ENCODE measurements around the gene JDP2.

Gene JDP2

GRCh38 chr14:75520852-75521251 lies 93.0 kb downstream of the JDP2 start:
- ChIA-PET CTCF (interaction anchor here (0.7 kb wide), 1 partner anchor 665 kb away, joined by 4 read pairs; no protein-coding TSS in a partner anchor), POLR2A (no interaction called here)
- Histone ChIP-seq H3K27ac (ENCODE audit: extremely low read depth, low read depth, low read length) (no peak overlapping the region), H3K9me3 (ENCODE audit: control insufficient read depth, insufficient read depth, low read depth, low read length) (no peaks in the 10 kb centered on the region), H3K4me3 (ENCODE audit: low read depth, low read length) (no peak overlapping the region), H3K36me3 (ENCODE audit: control insufficient read depth in 2 of 2, insufficient read depth in 1 of 2, low read length in 2 of 2) (no peaks in the 10 kb centered on the region), H3K4me1 (ENCODE audit: control insufficient read depth, insufficient read depth, low read length) (no peaks in the 10 kb centered on the region)
- TF ChIP-seq ZNF404 (tag by site-specific recombination; IDR thresholded peaks at IDR 0.05), result no peak
- no peak for TF ChIP-seq ZNF148 (tag by site-specific recombination; IDR thresholded peaks at IDR 0.05; ENCODE audit: borderline replicate concordance)
- TF ChIP-seq ZNF146 (tag by site-specific recombination; IDR thresholded peaks at IDR 0.05), result no peak
- TF ChIP-seq PRDM10 (tag by site-specific recombination; IDR thresholded peaks at IDR 0.05), result no peak

GRCh38 chr14:75521415-75522199 lies 93.8 kb downstream of the JDP2 start:
- Histone ChIP-seq H3K4me1 (ENCODE audit: control insufficient read depth, insufficient read depth, low read length) (no peaks in the 10 kb centered on the region), H3K27ac (ENCODE audit: extremely low read depth, low read depth, low read length) (no peak overlapping the region), H3K4me3 (ENCODE audit: low read depth, low read length) (no peak overlapping the region), H3K9me3 (ENCODE audit: control insufficient read depth, insufficient read depth, low read depth, low read length) (no peaks in the 10 kb centered on the region), H3K36me3 (ENCODE audit: control insufficient read depth in 2 of 2, insufficient read depth in 1 of 2, low read length in 2 of 2) (no peaks in the 10 kb centered on the region)
- ChIA-PET POLR2A (no interaction called here), CTCF (interaction anchor here (0.6 to 0.9 kb wide), 3 partner anchors 39 to 665 kb away, joined by 3 to 4 read pairs (median 3); no protein-coding TSS in a partner anchor)
- TF ChIP-seq ZBTB8A (tag by site-specific recombination; IDR thresholded peaks at IDR 0.05) (no peak), TSHZ1 (tag by site-specific recombination; IDR thresholded peaks at IDR 0.05; ENCODE audit: borderline replicate concordance) (no peak), ZNF530 (tag by site-specific recombination; IDR thresholded peaks at IDR 0.05; ENCODE audit: low read depth) (no peak), ZNF292 (tag by site-specific recombination; IDR thresholded peaks at IDR 0.05; ENCODE audit: borderline replicate concordance, low read depth) (no peak), BCL11B (tag by site-specific recombination; IDR thresholded peaks at IDR 0.05; ENCODE audit: low read depth) (no peak), ZNF223 (tag by site-specific recombination; IDR thresholded peaks at IDR 0.05) (no peak), ZNF266 (tag by site-specific recombination; IDR thresholded peaks at IDR 0.05; ENCODE audit: low read depth) (no peak), ZNF747 (tag by site-specific recombination; IDR thresholded peaks at IDR 0.05) (no peak), ZNF169 (tag by site-specific recombination; IDR thresholded peaks at IDR 0.05) (no peak), PRDM2 (tag by site-specific recombination; IDR thresholded peaks at IDR 0.05; ENCODE audit: borderline replicate concordance) (no peak), ZNF248 (tag by site-specific recombination; IDR thresholded peaks at IDR 0.05) (no peak), ZBTB26 (tag by site-specific recombination; optimal IDR thresholded peaks at IDR 0.05) (no peak)

All from HEK293 (cell line).